Stimulated activated CD4-positive, alpha-beta T cell treated with anti-CD3 and anti-CD28 coated beads, Interleukin-15, amount 100 ng/mL, for 24 hours (primary cell): ENCODE data around the gene VSIG10.

ENCODE experiments used
- DNase-seq: peaks from one replicate; pipeline ENCODE4 v3.0.0-alpha.2; 2020

VSIG10 gene

DNA sequence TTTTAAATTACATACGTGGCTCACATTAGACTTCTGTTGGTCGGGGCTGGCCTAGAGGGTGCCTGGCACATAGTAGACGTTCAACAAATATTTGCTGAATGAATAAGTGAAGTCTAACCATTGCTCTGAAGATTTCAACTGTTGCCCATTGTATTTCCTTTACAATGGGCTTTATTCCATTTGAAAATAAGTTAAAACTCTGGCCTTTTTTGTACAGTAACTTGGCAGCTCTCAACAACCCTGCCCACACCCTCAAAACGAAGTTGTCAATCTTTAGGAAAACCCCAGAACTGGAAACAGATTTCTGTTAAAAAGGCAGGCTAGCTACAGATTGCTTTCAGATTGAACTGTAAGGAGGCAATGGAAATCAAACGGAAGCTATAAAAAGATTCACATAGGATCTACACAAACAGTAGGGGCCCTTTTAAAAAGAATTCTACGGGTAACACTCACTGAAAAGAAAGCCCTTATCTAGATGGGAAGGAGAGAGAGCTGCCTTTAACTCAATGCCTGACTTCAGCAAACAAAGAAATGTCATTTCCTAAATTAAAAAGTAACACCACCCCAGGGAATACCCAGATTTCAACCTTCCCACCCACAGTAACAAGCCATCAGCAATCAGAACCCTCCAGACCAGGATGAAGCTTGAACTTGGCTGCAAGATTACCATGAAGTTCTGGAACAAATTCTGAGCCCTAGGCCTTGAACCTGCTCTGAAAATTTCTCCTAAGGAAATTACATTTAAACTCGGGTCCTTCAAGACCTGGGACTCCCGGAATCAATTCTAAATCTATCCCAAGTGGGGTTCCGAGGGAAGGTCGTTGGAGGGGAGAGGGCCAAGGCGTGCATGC lies 44.2 kb downstream of the VSIG10 start:
- no peak for DNase-seq

DNA sequence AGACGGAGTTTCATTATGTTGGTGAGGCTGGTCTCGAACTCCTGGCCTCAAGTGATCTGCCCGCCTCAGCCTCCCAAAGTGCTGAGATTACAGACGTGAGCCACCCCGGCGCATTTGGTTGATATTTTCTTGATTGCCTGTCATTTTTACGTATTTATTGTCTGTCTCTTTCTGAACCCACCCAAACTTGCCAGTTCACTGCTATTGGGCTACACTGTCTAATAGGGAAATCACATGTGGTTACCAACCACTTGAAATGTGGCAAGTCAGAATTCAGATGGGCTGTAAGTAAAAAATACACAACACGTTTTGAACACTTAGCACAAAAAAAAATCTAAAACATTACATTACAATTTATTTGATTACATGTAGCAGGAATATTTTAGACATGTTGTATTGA lies 44.9 kb downstream of the VSIG10 start:
- DNase-seq: no peak

DNA sequence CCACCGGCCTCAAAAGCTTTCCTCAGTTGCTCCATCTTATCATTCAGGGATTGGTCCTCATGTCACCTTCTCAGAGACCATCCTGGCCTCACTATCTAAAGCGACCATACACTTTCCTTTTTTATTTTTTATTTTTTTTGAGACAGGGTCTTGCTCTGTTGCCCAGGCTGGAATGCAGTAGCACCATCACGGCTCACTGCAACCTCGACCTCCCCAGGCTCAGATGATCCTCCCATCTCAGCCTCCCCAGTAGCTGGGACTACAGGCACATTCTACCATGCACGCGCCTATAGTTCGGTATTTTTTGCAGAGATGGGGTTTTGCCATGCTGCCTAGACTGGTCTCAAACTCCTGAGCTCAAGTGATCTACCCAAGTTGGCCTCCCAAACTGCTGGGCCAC lies 45.6 kb downstream of the VSIG10 start:
- DNase-seq: no peak

DNA sequence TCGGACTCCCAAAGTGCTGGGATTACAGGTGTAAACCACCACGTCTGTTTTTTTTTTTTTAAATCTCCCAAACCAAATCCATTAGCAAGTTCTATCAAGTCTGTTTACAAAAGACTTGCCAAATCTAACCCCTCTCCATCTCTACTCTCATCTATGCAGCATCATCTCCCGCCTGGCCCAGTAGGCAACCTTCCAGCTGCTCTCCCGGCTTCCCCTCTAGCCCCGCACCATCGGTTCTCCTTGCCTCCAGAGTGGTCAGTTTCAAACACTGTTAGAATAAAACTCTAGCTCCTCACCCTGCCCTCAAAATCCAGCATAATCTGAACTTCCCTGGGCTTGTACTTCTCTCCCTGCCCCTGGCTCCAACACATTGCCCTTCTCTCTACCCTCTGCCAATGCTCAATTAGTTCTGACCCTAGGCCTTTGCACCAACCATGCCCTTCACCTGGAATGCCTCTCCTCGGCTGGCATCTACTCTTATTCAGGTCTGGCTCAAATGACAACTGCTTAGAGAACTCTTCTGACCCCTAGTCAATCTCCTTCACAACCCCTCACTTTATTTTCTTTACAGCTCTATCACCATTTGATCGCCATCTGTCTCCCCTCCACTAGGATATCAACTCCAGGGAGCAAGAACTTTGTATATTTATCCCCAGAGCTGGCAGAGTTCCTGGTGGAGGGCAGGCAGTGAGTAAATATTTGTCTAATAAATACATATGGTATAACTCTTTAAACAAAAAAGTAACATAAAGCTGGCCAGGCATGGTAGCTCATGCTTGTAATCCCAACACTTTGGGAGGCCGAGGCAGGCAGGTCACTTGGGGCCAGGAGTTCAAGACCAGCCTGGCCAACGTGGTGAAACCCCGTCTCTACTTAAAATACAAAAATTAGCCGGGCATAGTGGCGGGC lies 47.7 kb downstream of the VSIG10 start:
- DNase-seq: no peak

- DNase-seq: peak; percentile 83
Measured at GRCh38 chr12:118055144-118055557, 48.7 kb downstream of the VSIG10 start.

DNA sequence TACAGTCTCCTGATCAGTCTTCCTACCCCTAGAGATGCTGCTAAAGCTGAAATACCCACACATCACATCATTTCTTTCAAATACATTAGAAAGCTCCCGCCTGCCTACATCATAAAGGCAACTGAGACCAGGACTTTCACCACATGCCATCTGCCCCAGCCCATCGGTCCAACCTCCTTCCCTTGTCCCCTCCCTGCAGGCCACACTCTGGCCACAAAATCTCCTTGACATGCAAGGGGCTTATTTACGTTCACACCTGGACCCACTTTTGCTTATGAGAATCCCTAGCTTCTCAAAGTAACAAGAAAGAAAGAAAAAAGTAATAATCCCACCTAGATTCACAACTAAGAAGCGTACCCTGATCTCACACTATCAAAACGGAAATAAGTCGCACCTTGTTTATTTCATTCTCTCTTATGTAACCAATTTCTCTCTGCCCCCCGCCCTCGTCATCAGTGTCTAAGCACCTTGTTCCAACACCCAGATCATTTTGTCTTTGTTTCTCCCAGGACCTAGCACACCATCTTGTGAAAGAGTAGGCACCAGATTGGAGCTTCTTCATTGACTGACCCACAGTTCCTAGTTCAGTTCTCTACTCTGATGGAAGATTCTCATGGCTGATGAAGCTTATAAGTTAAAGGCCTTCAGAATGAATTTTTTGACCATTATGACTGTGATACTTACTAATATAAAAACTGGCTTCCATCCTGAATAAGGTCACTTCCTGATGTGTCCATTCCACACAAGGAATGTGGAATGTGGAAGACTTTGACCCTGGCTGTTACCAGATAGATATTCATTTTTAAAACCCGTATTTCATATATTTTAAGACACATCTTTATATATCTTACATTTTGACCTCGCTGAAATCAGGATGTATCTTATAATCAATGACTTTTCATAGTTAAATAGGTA lies 50.5 kb downstream of the VSIG10 start:
- no peak for DNase-seq

DNA sequence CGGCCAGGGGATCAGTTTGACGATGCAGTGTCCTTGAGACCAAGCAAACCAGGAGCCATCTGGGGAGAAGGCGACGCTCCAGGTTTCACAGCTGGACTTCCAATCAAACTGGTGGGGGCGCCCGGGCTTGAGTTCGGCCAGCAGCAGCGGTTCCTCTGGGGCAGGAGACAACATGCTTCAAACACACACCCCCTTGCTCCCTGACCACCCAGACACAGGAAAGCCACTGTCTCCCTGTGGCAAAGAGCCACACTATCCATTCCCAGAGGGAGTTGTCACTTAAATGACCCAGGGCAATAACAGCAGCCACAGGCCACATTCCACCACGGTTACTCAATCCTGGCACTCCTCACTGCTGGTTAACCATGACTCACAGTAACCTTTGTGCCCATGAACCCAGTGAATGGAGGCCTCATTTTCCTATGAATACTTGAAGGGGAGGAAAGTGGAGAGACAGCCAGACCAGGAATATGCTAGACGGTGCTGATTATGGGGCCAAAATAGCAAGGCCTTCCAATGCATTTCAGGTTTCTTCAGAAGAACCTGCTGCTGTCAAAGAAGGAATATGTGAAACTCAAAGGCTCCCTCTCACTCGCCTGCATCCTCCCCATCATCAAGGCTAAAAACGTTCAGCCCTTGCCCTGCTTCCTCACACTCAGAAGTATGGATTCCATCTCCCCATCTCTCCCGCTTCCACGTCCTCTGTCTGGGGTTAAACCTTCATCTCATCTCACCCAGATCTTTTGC lies 51.3 kb downstream of the VSIG10 start:
- DNase-seq: peak; percentile 67

GRCh38 chr12:118050972-118051910 lies 52.6 kb downstream of the VSIG10 start:
- peak; percentile 30 for DNase-seq

DNA sequence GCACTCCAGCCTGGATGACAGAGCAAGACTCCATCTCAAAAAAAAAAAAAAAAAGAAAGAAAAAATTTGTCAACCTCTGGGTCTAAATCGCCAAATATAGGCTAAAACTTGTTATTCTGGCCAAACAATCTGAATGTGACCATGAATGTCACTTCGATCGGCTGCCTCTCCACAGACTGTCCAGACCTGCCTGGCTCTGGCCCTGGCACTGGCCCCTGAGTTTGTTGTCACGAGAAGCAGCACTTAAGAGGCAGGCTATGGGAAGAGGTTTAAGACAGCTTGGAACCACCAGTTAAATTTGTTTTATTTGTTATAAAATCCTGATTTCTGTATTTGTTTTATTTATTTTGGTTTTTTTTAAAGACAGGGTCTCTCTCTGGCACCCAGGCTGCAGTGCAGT lies 57.4 kb downstream of the VSIG10 start:
- DNase-seq: no peak

GRCh38 chr12:118044577-118044976 lies 59.2 kb downstream of the VSIG10 start:
- DNase-seq: no peak

DNA sequence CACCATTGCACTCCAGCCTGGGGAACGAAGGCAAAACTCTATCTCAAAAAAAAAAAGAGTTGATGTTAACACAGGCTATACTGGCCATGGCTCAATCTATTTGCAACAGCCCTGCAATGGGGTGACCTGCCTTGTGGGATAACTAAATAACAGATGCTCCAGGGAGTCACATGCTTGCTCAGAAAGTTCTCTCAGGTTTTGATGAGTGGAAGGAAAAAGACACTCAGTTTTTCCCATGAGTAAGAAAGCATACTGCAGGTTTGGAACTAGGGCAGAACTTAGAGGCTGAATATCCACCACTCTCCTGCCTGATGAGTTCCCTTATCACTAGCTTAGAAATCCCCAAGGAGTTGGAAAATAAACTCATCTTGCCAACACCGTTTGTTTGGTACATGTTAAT lies 59.7 kb downstream of the VSIG10 start:
- DNase-seq: peak; percentile 41

GRCh38 chr12:118042091-118042490 lies 61.7 kb downstream of the VSIG10 start:
- DNase-seq: no peak

- no peak for DNase-seq
Measured at GRCh38 chr12:118038137-118038536, 65.7 kb downstream of the VSIG10 start.

DNA sequence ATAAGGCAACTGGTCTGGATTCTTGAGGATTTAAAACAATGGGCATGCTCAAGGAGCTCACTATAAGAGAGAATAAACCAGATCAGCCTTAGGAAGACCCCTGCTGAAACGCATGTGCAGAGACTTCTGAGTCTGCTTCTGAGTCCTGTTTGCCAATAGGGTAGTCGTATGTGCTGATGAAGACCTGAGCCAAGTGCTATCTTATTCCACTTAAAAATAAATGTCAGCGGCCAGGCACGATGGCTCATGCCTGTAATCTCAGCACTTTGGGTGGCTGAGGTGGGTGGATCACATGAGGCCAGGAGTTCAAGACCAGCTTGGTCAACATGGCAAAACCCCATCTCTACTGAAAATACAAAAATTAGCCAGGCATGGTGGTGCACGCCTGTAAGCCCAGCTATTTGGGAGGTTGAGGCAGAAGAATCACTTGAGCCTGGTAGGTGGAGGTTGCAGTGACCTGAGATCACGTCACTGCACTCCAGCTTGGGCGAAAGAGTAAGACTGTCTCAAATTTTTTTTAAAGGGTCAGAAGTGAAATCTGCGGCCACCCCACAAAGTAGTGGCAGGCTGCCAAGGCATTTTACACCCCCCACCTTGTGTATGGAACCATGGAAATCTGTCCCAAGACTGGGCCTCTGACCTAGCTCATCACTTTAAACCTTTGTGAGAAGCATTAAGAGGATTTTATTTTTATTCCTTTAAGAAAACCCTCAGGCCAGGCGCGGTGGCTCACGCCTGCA lies 67.0 kb downstream of the VSIG10 start:
- no peak for DNase-seq

- peak; percentile 46 for DNase-seq
Measured at GRCh38 chr12:118035190-118036041, 68.4 kb downstream of the VSIG10 start.

GRCh38 chr12:118034429-118035189 lies 69.2 kb downstream of the VSIG10 start:
- DNase-seq: no peak

- DNase-seq: no peak
Measured at GRCh38 chr12:118033902-118034301, 69.9 kb downstream of the VSIG10 start.

DNA sequence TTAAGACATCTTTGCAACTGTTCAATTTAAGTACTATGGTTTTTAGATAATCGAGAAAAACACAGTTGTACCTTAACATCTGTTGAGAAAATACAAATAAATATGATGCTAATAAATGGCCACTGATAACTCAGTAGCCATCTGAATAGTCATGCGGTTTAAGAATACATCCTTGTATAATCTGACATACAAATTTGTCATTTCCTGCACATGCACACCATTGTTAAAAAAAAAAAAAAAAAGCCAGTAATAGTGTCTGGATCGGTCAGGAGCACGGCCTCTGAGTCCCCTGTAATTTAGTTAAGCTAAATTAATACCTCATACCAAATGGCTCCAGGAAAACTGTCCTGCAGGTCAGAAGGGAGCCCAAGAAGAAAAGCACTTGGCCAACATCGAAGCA lies 70.5 kb downstream of the VSIG10 start:
- no peak for DNase-seq
